ENCODE results near the gene BCKDHA.

DNA sequence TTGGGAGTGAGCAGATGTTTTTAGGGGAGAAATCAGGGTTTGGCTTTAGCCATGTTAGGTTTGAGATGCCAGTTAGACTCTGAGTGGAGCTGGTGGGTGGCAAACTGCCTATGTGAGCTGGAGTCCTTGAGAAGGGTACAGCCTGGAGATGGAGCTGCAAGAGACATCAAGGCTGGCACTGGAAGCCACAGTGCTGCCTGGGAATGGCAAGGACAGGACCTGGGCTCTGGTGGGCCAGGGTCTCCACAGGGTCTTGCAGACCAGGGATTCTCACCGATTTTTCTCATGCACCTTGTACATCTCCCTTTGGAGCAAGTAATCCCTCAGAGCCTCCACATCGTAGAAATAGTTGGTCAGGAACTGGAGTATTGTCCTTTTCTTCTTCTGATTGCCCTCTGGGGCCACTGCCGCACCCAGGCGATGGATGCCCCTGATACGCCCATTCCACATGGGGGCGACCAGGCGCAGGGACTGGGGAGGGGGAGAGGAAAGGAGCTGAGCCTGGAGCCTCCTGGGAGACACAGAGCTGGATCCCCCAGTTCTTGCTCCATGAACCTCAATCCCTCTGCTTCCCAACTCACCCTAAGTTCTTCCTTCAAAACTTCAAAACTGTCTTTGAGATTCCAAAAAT lies 40.4 kb downstream of the BCKDHA start:
- TF ChIP-seq, protein P1, sequence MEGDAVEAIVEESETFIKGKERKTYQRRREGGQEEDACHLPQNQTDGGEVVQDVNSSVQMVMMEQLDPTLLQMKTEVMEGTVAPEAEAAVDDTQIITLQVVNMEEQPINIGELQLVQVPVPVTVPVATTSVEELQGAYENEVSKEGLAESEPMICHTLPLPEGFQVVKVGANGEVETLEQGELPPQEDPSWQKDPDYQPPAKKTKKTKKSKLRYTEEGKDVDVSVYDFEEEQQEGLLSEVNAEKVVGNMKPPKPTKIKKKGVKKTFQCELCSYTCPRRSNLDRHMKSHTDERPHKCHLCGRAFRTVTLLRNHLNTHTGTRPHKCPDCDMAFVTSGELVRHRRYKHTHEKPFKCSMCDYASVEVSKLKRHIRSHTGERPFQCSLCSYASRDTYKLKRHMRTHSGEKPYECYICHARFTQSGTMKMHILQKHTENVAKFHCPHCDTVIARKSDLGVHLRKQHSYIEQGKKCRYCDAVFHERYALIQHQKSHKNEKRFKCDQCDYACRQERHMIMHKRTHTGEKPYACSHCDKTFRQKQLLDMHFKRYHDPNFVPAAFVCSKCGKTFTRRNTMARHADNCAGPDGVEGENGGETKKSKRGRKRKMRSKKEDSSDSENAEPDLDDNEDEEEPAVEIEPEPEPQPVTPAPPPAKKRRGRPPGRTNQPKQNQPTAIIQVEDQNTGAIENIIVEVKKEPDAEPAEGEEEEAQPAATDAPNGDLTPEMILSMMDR (IDR thresholded peaks at IDR 0.05; ENCODE audit: low read length), result no peak
- TF ChIP-seq EZH2 (optimal IDR thresholded peaks at IDR 0.05; ENCODE audit: low read depth, low read length), result no peak
- TF ChIP-seq EZH2phosphoT487 (IDR thresholded peaks at IDR 0.05; ENCODE audit: low read length), result no peak

All from MM.1S (cell line).